ELF-1 (cell line): ENCODE results near the gene MROH9.
"Not testable (repeated sequence)": the region's sequence is repeated elsewhere in the genome, so short reads cannot be mapped to it uniquely, and the experiment has no call there.

Experiments
- DNase-seq: peaks from one replicate; pipeline ENCODE4 v3.0.0-alpha.2; 2016; ENCODE audit warnings: low read depth, low spot score

MROH9 gene, protein sequence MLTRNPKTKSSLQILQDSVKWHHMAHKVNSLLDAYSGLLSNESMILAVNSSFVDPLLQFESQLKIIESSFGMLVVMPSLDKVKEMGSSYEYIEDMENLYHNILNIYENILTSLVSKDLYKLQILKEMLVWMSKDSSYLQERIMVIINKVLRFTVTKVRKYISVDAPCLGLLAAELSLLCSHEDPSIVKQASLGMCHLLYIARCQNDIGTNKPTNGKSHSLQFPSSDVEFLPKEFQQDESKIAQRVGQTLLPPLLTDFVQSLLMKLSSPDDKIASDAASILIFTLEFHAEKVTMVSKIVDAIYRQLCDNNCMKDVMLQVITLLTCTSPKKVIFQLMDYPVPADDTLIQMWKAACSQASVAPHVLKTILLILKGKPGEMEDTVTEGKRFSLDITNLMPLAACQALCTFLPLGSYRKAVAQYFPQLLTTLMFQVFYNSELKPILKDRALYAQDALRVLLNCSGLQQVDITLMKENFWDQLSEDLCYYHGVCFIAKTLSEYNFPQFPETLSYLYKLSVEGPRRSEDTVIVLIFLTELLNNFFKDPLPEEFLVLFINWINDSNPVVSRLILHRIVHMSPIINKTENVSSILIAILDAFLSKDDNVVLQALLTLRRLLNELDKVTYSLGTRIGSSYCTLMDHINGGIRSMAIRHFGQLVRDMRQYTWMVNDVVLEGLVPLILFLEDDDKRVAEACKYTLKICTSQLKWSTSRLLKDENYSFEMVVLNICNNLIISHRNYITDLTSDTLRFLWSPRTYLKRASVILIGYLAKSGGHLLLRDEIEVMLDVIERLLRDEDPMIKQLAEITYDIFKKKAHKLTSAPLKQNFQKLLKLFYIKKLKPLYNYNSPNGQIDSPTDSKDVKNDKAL

DNA sequence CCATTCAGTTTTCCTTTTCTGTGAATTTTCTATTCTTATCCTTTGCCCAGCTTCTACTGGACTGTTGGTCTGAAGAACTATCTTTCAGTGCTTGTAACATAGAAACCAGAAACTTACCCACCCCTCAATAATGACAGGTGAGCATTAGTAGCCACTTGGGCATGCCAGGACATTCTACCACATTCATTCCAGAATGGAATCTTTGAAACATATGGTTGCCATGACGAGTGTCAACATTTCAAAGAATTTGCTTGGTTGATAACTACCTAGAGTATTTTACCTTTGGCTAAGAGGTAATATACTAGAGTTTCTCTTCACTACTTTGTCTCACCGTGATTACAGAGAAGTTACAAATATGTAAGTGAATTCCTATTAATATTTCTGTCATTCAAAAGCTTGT, at the start of gene MROH9:
MROH9 (plus strand) TSS at position 304 of the 400 bp plus-strand sequence. CDS start 10,023 bp downstream, outside the sequence.
- no peak for DNase-seq

DNA sequence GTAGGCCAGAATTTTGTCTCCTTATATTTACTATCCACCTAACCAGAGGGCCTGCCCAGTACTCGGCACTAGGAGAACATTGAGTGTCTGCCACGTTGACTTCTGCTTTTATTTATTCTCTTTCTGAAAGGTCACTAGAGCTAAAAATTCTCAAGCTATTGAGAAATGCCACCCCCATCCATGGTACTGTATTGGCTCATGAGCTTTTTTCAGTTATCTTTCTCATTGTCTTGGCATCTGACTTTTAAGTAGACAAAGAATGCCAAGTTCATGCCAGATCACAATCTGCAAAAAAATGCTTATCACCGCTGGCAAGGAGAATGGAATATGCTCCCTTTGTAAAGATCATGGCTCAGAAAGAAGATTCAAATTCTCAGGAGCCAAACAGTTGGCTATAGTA, 49.8 kb upstream of the MROH9 start:
- no peak for DNase-seq

DNA sequence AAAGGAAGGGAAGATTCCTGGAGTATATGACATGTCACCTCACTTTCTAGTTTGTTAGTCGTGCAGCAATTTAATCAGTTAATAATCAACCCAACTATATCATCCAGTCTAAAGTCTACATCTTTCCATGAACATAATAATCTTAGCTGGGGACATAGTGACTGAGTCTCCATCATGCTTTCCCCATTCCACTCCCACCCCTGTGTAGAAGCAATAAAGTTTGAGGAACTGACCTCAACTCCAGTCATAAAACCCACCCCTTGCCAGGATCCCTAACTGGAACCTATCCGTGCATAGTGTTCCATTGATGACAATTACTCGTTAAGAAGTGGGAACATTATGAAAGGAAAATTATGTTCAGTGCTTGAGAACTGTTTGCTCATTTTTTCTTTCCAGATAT, 48.9 kb upstream of the MROH9 start:
- DNase-seq = no peak

DNA sequence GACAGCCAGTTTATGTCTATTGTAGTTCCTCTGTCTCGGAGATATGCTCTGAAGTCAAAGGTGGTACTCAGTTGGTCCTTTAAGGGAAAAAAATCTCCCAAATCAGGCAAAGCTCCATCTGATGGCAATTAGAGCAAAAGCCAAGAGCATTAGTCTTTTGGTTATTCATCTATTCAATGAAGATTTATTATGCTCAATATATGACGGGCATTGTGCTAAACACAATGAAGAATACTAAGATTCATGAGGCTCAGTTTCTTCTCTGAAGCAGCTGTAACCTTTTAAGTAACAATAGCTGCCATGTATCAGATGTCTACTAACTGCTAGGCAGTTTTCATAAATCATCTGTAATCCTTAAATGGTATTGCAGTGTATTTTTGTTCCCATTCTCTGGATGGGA, 47.6 kb upstream of the MROH9 start:
- no peak for DNase-seq

DNA sequence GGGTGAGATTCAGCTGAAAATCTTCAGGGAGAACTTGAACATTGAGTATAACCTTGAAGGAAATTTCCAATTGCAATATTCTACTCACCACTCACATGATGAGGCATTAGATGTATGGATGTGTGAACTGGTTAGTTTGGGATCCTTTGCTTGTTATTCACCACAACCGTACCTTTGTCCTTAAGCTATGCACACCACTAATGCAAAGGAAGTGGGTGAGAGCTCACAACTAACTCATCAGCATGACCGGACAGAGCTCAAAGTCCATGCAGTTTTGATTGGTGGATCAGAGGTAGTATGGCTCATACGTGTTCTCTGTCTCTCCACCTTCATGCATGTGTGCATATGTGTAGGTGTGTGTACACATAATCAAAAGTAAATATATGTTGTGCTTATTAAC, 43.5 kb upstream of the MROH9 start:
- DNase-seq = no peak

DNA sequence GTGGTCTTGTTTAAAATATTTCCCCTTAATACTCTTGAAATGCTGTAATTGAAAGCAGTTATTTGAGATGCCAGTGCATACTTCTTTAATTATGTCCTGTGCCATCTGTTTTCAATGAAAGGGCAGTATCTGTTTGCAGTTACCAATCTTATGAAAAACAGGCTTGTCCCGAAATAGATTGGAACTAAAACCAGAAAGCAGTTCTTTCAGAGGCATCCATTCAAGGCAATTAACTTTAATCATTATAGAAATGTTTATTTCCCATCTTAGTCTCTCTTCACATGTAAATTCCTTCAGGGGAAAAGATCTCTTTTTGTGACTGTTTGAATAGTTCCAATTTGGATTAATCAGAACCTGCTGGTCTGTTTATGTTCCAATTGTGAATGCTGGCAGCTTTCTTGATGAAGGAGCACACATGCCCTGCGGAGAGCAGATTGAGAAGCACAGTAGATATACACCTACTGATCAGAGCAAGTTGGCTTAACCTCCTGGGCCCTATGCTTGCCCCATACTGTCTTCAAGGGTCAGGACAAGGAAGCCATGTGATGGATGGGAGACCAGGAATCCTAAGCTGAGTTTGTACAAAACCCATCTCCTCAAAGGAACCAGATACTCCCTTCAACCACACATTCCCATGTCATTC, 41.6 kb upstream of the MROH9 start:
- no peak for DNase-seq

DNA sequence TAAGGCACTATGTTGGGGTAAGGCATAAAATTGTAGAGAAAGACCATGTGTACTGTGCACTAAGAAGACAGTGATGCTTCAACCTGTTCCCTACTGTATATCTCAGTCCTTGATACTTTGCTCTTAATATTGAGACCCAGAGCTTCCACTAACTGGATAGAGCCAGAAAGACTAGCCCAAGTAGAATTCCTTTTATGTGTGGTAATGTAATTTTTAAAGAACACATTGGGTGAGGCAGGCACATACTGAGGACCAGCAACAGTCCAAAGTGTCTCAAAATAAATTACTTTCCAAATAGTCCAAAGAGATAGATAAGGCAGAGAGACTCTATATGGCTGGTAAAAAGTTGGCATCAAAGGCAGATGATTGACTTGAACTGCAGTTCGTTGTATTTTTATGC, 31.4 kb upstream of the MROH9 start:
- no peak for DNase-seq

DNA sequence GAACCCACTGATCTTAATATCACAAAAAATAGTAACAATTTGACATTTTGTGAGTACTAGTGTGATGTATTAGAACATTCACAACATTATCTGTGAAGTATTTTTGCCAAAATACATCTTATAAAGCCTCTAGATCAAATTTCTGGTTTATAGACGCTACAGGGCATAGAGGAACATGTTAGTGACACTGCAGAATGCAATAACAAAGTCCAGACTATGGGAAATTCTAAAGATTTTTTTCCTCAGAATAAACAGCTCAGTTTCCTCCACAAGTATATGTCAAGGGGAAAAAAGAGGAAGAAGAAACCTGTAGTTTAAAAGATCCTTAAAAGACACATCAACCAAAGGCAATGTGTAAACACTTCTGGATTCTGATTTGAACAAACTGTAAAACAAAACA, 26.4 kb upstream of the MROH9 start:
- DNase-seq = no peak

DNA sequence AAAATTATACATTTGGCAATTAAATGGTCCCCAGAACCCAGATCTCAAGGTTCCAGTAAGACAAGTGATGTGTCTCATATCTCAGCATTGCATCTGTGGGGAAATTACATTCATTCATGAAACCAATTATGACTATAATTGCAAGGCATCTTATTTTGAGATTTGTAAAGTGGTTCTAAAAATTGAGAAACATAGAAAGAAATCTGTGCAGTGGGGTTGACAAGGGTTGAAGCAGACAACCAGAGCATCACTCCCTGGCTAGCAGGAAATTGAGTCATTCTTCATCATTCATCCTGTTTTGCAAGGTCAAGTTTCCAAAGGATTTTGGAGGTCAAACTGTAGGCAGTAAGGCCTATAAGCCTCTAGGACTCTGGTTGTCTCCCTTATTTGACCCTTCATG, 25.1 kb upstream of the MROH9 start:
- no peak for DNase-seq

DNA sequence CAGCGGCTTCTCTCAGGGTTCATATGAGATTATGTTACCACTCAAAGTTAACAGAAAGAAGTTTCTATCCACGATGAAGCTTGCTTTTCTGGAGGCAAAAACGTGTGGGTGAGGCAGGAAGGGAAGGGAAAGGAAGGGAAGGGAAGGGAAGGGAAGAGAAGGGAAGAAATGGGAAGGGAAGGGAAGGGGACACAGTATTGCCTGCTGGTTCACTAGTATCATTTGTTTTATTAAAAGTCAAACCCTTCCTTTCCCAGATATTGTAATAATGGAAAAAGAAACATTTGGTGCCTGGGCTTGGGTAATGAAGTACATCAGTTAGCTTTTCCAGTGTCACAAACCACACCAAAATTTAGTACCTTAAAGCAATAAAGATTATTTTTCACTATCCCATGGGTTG, 18.0 kb upstream of the MROH9 start:
- DNase-seq = no peak

DNA sequence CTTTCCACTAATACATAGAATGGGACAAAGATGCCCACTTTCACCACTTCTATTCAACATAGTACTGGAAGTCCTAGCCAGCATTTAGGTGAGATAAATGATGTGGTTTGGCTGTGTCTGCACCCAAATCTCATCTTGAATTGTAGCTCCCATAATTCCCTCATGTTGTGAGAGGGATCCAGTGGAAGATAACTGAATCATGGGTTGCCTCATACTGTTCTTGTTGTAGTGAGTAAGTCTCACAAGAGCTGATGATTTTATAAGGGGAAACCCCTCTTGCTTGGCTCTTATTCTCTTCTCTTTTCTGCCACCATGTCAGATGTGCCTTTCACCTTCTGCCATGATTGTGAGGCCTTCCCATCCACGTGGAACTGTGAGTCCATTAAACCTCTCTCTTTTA, 10.7 kb upstream of the MROH9 start:
- DNase-seq = not testable (repeated sequence)

DNA sequence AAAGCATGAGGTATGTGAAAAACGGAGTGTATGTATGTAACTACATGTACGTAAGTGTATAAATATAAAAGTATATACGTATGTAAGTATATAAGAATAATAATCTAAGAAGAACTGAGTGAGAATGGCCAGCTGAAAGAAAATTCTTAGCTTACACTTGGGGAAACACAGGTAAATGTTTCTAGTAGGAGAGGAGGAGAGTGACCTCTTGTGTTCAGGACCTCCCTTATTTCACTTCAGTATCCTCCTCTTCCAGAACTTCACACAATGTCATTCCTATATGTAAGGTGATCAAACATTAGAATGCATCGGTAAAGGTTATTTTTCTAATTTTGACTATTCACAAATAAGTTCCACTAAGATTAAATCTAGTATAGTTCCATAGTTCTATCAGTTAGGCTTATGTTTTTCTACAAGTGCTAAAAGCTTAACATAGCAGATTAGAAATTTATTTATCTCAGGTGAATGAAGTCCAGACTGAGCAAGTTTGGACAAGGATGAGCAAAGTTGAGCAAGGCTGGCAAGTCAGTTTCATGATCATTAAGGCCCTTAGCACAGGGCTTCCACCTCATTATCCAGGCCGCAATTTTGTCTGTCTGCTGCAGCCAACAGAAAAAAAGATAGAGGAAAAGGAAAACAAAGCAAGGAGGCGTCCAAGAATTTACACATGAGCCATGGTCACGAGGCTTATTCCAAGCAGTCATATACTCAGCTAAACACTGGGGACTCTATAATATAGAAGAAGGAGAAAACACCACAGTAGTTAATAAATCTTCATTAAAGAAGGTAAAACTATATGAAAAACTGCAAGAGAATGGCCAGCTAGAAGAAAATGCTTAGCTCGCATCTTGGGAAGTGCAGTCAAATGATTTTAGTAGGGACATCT, 7.1 kb upstream of the MROH9 start:
- DNase-seq = no peak

DNA sequence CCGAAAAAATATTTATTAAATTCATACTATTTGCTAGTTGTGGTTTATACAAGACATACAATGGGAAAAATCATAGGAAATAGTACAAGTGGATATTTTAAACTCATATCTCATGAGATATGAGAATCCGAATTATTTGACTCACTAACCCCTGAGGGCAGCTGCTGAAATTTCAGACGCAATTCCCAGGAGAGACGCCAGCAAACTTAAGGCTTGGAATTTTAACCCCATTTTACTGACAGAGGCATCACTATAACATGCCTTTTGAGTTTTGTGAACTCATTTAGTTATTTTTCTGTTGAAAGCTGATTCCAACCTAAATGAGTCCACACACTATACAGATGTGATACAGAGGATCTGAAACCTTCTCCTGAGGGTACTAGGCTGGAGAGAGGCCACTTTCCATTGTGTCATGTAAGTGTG, 5.9 kb upstream of the MROH9 start:
- DNase-seq = no peak

DNA sequence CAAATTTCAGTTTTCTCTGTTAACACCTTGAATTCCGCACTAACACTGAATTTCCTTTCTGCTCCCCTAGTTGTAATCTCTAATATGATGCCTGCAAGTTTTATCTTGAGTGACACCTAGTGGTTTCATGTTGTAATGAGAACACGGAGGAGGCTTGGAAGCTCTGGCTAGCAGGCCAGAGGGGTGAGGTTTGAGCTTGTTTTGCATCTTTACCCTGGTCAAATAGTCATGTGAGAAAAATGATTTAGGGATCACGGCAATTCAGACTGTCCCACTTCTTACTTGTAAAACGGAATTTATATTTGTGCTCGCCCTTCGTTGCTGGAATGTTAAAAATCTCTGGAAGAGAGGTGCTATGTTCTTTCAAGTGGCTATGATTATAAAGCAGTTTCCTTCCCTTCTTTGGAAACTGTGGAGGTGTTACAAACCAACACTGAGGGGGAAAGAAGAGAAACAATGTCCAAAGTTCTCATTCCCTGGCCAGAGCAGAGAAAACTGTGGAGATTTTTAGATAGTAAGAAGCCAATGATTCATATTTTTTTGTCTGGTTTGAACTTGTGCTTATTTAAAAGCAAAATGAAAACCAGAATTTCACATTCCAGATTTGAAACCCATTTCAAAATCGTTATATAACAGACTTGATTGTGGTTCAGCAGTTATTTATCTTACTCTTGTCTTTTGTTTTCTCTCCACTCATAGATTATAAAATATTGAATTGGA, 5.3 kb upstream of the MROH9 start:
- DNase-seq = peak; percentile 53

DNA sequence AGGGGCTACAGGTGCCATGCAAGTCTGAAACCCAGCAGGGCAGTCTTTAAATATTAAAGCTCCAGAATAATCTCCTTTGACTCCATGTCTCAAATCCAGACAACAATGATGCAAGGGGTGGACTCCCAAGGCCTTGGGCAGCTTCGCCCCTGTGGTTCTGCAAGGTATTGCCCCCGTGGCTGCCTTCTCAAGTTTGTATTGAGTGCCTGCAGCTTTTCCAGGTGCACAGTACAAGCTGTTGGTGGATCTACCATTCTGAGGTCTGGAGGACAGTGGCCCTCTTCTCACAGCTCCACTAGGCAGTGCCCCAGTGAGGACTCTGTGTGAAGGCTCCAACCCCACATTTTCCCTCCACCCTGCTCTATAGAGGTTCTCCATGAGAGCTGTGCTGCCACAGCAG, 3.7 kb upstream of the MROH9 start:
- DNase-seq = peak; percentile 2

DNA sequence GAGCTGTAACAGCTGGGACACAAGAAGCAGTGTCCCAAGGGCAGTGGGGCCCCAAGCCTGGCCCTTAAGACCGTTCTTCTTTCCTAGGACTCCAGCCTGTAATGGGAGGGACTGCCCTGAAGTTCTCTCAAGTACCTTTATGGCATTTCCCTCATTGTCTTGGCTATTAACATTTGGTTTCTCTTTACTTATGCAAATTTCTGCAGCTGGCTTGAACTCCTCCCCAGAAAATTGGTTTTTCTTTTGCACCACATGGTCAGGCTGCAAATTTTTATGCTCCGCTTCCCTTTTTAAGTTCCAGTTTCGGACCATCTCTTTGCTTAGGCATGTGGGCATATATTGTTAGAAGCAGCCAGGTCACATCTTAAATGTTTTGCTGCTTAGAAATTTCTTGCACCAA, 3.1 kb upstream of the MROH9 start:
- peak; percentile 8 for DNase-seq

DNA sequence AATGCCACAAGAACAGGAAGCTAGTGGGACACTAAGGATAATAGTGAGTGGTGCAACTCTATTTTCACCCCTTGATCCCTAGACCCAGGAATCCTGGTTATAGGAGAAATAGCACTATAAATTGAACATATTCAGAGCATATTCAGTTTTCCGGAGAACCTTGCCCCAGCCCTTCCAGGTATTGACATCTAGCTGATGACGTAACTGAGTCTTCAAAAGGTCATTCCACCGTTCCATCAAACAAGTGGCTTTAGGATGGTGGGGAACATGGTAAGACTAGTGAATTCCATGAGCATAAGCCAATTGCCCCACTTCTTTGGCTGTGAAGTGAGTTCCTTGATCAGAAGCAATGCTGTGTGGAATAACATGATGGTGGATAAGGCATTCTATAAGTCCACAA, 2.9 kb downstream of the MROH9 start:
- DNase-seq = no peak

DNA sequence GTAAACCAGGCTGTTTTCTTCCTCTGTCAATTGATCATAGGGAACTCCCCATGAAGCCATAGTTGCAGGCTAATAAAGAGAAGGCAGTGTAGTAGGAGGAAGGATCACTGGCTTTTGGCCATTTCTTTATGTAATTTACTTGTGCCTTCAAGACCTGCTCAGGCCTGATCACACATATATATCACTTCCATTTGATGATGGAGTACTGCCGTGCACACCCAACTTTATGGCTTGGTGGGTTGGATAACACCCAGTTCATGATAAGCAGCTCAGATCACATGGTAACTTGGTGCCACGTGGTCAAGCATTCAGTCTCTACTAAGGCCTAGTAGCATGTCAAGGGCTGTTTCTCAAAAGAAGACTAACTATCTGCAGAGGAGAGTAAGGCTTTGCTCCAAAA, 4.1 kb downstream of the MROH9 start:
- DNase-seq = no peak

DNA sequence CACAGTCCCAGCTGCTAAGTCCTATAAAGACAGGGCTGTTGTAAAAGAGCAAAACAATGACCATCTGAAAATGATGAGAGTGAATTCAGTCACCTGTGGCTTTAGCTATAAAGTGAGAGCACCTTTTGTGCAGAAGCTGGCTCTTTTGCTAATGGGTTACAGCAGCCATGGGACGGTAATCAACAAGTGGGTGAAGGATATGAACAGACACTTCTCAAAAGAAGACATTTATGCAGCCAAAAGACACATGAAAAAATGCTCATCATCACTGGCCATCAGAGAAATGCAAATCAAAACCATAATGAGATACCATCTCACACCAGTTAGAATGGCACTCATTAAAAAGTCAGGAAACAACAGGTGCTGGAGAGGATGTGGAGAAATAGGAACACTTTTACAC, 16.4 kb downstream of the MROH9 start:
- DNase-seq = not testable (repeated sequence)

DNA sequence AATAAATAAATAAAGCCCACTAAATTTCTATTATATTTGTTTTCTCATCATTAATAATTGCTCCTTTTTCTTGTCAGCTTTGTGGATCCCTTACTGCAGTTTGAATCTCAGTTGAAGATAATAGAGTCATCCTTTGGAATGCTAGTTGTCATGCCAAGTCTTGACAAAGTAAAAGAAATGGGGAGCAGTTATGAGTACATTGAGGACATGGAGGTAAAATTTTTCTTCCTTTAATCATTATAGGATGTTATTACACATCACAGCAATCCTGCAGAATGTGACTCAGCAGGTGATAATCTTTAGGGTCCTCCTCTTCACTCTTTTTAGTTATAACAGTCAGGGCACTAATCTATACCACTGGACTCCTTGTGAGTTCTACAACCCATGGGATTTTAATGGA, 24.1 kb downstream of the MROH9 start:
- DNase-seq = no peak

DNA sequence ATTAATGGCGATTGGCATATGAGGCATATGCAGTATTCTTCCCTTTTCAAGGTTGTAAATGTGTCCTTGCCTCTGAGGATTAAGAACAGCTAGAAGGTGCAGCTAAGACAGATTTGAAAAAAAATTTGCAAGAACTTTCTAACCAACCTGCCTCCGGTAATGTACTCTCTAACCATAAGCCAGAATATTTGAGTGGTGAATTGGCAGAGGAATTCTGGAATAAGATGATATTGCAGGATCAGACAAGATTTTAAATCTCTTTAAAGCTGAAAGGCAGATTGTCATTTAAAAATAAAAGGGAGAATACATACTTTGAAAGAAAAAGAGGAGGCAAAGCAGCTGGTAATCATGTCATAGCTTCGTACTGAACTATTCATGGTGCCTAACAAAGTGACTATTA, 29.2 kb downstream of the MROH9 start:
- DNase-seq = no peak
